GM23338 (cell line): Measurements from ENCODE around the gene GFRA4. TPM values are rescaled to one million over a fixed set of nuclear protein-coding genes. Genes with fewer than 3 reads are reported as not detected.

ENCODE experiments used
- ATAC-seq: fragments of 200-7000 bp; cut with Tn5 transposase; 3 replicates; pipeline ENCODE4 v1.9.1; 2020
- DNase-seq: peaks from one replicate; pipeline ENCODE4 v3.0.0-alpha.2; 2015; ENCODE audit warnings: low spot score
- H2AFZ ChIP-seq: fragments of 200-600 bp; sonication (generic); 2 replicates; pipeline ENCODE4 v1.8.0; 2016; ENCODE audit warnings: antibody characterized with exemption, mild to moderate bottlenecking, moderate library complexity
- H3F3A ChIP-seq: fragments of 200-600 bp; sonication (generic); replicated peaks from 2 replicates; pipeline ENCODE4 v1.8.0; 2017; ENCODE audit warnings: antibody characterized with exemption, mixed run types, low read depth
- H3K27ac ChIP-seq: fragments of 200-600 bp; sonication (generic); 2 replicates; pipeline ENCODE4 v1.6.1; 2016; ENCODE audit warnings: low read depth
- H3K27me3 ChIP-seq: fragments of 200-600 bp; sonication (generic); 2 replicates; pipeline ENCODE4 v1.8.0; 2016; ENCODE audit warnings: mild to moderate bottlenecking, mixed run types, moderate library complexity; ENCODE audit not compliant: insufficient read depth
- H3K36me3 ChIP-seq: fragments of 200-600 bp; sonication (generic); 2 replicates; pipeline ENCODE4 v1.8.0; 2016; ENCODE audit warnings: mild to moderate bottlenecking; ENCODE audit not compliant: insufficient read depth
- H3K4me1 ChIP-seq: fragments of 200-600 bp; sonication (generic); 2 replicates; pipeline ENCODE4 v1.8.0; 2016; ENCODE audit warnings: mild to moderate bottlenecking, moderate library complexity; ENCODE audit not compliant: insufficient read depth
- H3K4me2 ChIP-seq: fragments of 200-600 bp; sonication (generic); 2 replicates; pipeline ENCODE4 v1.7.1; 2017; ENCODE audit warnings: mixed run types
- H3K4me3 ChIP-seq: fragments of 200-600 bp; sonication (generic); 2 replicates; pipeline ENCODE4 v1.6.1; 2016; ENCODE audit warnings: mixed run types
- H3K79me2 ChIP-seq: fragments of 200-600 bp; sonication (generic); replicated peaks from 2 replicates; pipeline ENCODE4 v1.8.0; 2017; ENCODE audit warnings: mild to moderate bottlenecking; ENCODE audit not compliant: insufficient read depth
- H3K9me2 ChIP-seq: fragments of 200-600 bp; sonication (generic); 2 replicates; pipeline ENCODE4 v1.8.0; 2017; ENCODE audit not compliant: insufficient read depth
- H4K20me1 ChIP-seq: fragments of 200-600 bp; sonication (generic); replicated peaks from 2 replicates; pipeline ENCODE4 v1.8.0; 2017; ENCODE audit warnings: mild to moderate bottlenecking; ENCODE audit not compliant: insufficient read depth
- H3K27ac Mint-ChIP-seq: 2 replicates; pipeline ENCODE4 v1.8.0; 2020; ENCODE audit warnings: inconsistent platforms, mild to moderate bottlenecking, moderate library complexity, mixed read lengths
- H3K27me3 Mint-ChIP-seq: 3 replicates; pipeline ENCODE4 v1.8.0; 2022; ENCODE audit warnings: low read depth, mild to moderate bottlenecking, moderate library complexity, mixed read lengths, inconsistent platforms; ENCODE audit not compliant: insufficient read depth, poor library complexity
- H3K36me3 Mint-ChIP-seq: 3 replicates; pipeline ENCODE4 v1.8.0; 2021; ENCODE audit warnings: low read depth, mild to moderate bottlenecking, inconsistent platforms, moderate library complexity, mixed read lengths
- H3K4me1 Mint-ChIP-seq: 3 replicates; pipeline ENCODE4 v1.8.0; 2020; ENCODE audit warnings: mild to moderate bottlenecking, inconsistent platforms, mixed read lengths
- H3K4me3 Mint-ChIP-seq: 3 replicates; pipeline ENCODE4 v1.8.0; 2021; ENCODE audit warnings: moderate library complexity, mild to moderate bottlenecking, inconsistent platforms, mixed read lengths
- H3K9me3 Mint-ChIP-seq: 3 replicates; pipeline ENCODE4 v1.8.0; 2020; ENCODE audit warnings: moderate library complexity, mild to moderate bottlenecking, inconsistent platforms, mixed read lengths
- CREB1 ChIP-seq: fragments of 250-450 bp; sonication (Bioruptor Pico); IDR thresholded peaks from 2 replicates; pipeline ENCODE4 v1.5.0; 2020; ENCODE audit warnings: low read depth, mild to moderate bottlenecking, moderate library complexity
- EZH2 ChIP-seq: fragments of 200-600 bp; sonication (generic); IDR thresholded peaks from one replicate; pipeline ENCODE4 v1.8.0; 2017; ENCODE audit warnings: antibody characterized with exemption, mild to moderate bottlenecking, low read depth; ENCODE audit not compliant: unreplicated experiment
- EZH2phosphoT487 ChIP-seq: fragments of 200-600 bp; sonication (generic); IDR thresholded peaks from one replicate; pipeline ENCODE4 v1.8.1; 2018; ENCODE audit warnings: antibody characterized with exemption; ENCODE audit not compliant: unreplicated experiment
- JUNB ChIP-seq: IDR thresholded peaks from one replicate; pipeline ENCODE4 v1.6.1; 2016; ENCODE audit warnings: antibody characterized with exemption; ENCODE audit not compliant: unreplicated experiment
- NANOG ChIP-seq: IDR thresholded peaks from 2 replicates; pipeline ENCODE4 v1.6.1; 2016; ENCODE audit warnings: antibody characterized with exemption, borderline replicate concordance
- POLR2AphosphoS5 ChIP-seq: IDR thresholded peaks from 2 replicates; pipeline ENCODE4 v1.6.1; 2016; ENCODE audit warnings: antibody characterized with exemption, low read depth
- STAT1 ChIP-seq: IDR thresholded peaks from one replicate; pipeline ENCODE4 v1.6.1; 2016; ENCODE audit warnings: antibody characterized with exemption; ENCODE audit not compliant: unreplicated experiment
- ZNF114 ChIP-seq: fragments of 250-450 bp; sonication (Bioruptor Pico); IDR thresholded peaks from 2 replicates; pipeline ENCODE4 v1.5.0; 2020; ENCODE audit warnings: mild to moderate bottlenecking, moderate library complexity
- ZNF331 ChIP-seq: fragments of 250-450 bp; sonication (Bioruptor Pico); IDR thresholded peaks from 2 replicates; pipeline ENCODE4 v1.5.0; 2020; ENCODE audit warnings: low read depth, mild to moderate bottlenecking, moderate library complexity
- polyA plus RNA-seq: library from polyadenylated mRNA; unstranded; fragments of >200 nt; fragmentation: Nextera tagmentation; extraction: Ambion mirVana; gene quantifications from 2 replicates; pipeline ENCODE4 v1.2.1, GENCODE V29; 2016
- total RNA-seq: library from RNA; depleted of rRNA; stranded (reverse); fragments of >200 nt; shearing (Covaris generic); gene quantifications from 2 replicates; pipeline ENCODE4 v1.2.3, GENCODE V29; 2014
- TF ChIP-seq, protein P1 (sequence below): IDR thresholded peaks from 2 replicates; pipeline ENCODE4 v1.6.1; 2016; ENCODE audit warnings: antibody characterized with exemption
- TF ChIP-seq, protein P2 (sequence below): IDR thresholded peaks from one replicate; pipeline ENCODE4 v1.6.1; 2018; ENCODE audit warnings: antibody characterized with exemption; ENCODE audit not compliant: unreplicated experiment
- TF ChIP-seq, protein P3 (sequence below), 2 experiments: fragments of 200-600 bp in 1 of 2; sonication (generic) in 1 of 2; conservative IDR thresholded peaks; 2 replicates each; pipeline versions ENCODE4 v1.5.1 to v1.6.1; 2016 to 2017; ENCODE audit warnings: antibody characterized with exemption in 2 of 2, low read depth in 2 of 2, mild to moderate bottlenecking in 2 of 2, moderate library complexity in 1 of 2

GFRA4 gene
- total and polyA plus RNA-seq, 2 experiments from 2014 or later, result not detected

- TF ChIP-seq, protein P1, sequence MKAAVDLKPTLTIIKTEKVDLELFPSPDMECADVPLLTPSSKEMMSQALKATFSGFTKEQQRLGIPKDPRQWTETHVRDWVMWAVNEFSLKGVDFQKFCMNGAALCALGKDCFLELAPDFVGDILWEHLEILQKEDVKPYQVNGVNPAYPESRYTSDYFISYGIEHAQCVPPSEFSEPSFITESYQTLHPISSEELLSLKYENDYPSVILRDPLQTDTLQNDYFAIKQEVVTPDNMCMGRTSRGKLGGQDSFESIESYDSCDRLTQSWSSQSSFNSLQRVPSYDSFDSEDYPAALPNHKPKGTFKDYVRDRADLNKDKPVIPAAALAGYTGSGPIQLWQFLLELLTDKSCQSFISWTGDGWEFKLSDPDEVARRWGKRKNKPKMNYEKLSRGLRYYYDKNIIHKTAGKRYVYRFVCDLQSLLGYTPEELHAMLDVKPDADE, result no peak
- TF ChIP-seq EZH2, result no peak
- TF ChIP-seq ZNF331 (CRISPR knock-in tag), result no peak
- TF ChIP-seq NANOG, result no peak
- TF ChIP-seq STAT1, result no peak
- no peak for TF ChIP-seq EZH2phosphoT487
- TF ChIP-seq, protein P2, sequence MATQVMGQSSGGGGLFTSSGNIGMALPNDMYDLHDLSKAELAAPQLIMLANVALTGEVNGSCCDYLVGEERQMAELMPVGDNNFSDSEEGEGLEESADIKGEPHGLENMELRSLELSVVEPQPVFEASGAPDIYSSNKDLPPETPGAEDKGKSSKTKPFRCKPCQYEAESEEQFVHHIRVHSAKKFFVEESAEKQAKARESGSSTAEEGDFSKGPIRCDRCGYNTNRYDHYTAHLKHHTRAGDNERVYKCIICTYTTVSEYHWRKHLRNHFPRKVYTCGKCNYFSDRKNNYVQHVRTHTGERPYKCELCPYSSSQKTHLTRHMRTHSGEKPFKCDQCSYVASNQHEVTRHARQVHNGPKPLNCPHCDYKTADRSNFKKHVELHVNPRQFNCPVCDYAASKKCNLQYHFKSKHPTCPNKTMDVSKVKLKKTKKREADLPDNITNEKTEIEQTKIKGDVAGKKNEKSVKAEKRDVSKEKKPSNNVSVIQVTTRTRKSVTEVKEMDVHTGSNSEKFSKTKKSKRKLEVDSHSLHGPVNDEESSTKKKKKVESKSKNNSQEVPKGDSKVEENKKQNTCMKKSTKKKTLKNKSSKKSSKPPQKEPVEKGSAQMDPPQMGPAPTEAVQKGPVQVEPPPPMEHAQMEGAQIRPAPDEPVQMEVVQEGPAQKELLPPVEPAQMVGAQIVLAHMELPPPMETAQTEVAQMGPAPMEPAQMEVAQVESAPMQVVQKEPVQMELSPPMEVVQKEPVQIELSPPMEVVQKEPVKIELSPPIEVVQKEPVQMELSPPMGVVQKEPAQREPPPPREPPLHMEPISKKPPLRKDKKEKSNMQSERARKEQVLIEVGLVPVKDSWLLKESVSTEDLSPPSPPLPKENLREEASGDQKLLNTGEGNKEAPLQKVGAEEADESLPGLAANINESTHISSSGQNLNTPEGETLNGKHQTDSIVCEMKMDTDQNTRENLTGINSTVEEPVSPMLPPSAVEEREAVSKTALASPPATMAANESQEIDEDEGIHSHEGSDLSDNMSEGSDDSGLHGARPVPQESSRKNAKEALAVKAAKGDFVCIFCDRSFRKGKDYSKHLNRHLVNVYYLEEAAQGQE, result no peak
- no peak for TF ChIP-seq CREB1 (CRISPR knock-in tag)
- TF ChIP-seq POLR2AphosphoS5, result no peak
- TF ChIP-seq ZNF114 (CRISPR knock-in tag), result no peak
- no peak for TF ChIP-seq JUNB
These were observed 29.6 kb upstream of the GFRA4 start (continued) for GRCh38 chr20:3692706-3693294.

DNA sequence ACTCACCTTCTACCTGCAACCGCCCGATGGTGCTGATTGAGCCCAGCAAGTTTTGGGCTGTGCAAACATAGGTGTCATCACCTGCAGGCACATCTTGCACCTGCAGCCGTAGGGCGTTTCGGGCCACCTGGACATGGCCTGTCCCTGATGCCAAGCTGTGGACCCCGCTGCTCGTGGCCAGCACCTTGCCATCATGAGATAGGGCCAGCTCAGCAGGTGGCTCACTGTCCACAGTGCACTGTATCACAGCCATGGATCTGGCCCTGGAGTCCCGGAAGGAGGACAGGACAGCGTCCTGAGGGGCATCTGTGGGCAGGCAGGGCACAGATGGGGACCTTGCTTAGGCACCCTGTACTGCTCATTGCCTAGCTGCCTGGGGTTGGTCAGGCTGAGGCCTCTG is 28.7 kb upstream of the GFRA4 start:
- H3K9me2 ChIP-seq, result 0 out of 2 replicates have a peak, but pooled peaks cover 3% of the 10 kb centered on the region
- no peak overlapping the region for H3K4me3 ChIP-seq
- Mint-ChIP-seq H3K4me1 (peaks cover 5% of the 10 kb centered on the region), H3K9me3 (peaks cover 3% of the 10 kb centered on the region; the same call in 1 of the 3 replicates), H3K27me3 (peaks cover 18% of the 10 kb centered on the region), H3K27ac (no peak overlapping the region), H3K4me3 (no peak overlapping the region), H3K36me3 (no peaks in the 10 kb centered on the region; the same call in 2 of the 3 replicates)
- DNase-seq, result no peak
- H3F3A ChIP-seq, result no peaks in the 10 kb centered on the region
- H2AFZ ChIP-seq, result no peak overlapping the region
- no peaks in the 10 kb centered on the region for H3K27me3 ChIP-seq
- no peaks in the 10 kb centered on the region for H4K20me1 ChIP-seq
- H3K27ac ChIP-seq, result no peak overlapping the region
- no peaks in the 10 kb centered on the region for H3K36me3 ChIP-seq
- no peak overlapping the region for H3K4me2 ChIP-seq
- ATAC-seq, result no peak
- H3K79me2 ChIP-seq, result no peaks in the 10 kb centered on the region
- H3K4me1 ChIP-seq, result peaks cover 6% of the 10 kb centered on the region; the same call in 1 of the 2 replicates
- TF ChIP-seq ZNF114 (CRISPR knock-in tag) (no peak), POLR2AphosphoS5 (no peak), ZNF331 (CRISPR knock-in tag) (no peak), CREB1 (CRISPR knock-in tag) (no peak), EZH2phosphoT487 (no peak), STAT1 (no peak), EZH2 (no peak), NANOG (no peak), JUNB (no peak)
- TF ChIP-seq, protein P3, sequence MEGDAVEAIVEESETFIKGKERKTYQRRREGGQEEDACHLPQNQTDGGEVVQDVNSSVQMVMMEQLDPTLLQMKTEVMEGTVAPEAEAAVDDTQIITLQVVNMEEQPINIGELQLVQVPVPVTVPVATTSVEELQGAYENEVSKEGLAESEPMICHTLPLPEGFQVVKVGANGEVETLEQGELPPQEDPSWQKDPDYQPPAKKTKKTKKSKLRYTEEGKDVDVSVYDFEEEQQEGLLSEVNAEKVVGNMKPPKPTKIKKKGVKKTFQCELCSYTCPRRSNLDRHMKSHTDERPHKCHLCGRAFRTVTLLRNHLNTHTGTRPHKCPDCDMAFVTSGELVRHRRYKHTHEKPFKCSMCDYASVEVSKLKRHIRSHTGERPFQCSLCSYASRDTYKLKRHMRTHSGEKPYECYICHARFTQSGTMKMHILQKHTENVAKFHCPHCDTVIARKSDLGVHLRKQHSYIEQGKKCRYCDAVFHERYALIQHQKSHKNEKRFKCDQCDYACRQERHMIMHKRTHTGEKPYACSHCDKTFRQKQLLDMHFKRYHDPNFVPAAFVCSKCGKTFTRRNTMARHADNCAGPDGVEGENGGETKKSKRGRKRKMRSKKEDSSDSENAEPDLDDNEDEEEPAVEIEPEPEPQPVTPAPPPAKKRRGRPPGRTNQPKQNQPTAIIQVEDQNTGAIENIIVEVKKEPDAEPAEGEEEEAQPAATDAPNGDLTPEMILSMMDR (conservative IDR thresholded peaks at IDR 0.05; ENCODE audit: low read depth in 2 of 2), result no peak
- TF ChIP-seq, protein P1, result no peak
- TF ChIP-seq, protein P2, result no peak
